H1 (cell line): ENCODE results near the gene WDR37. TPM values are rescaled to one million over a fixed set of nuclear protein-coding genes. Genes with fewer than 3 reads are reported as not detected.

Experiments
- CTCF ChIA-PET: fragments of 300-600 bp; sonication (Branson Sonifier 250); formaldehyde crosslinking; loops from one replicate; lab custom pipeline; 2021; ENCODE audit not compliant: partially characterized antibody; lab: Charles Lee
- POLR2A ChIA-PET: fragments of 300-600 bp; sonication (Branson Sonifier 250); formaldehyde crosslinking; loops from one replicate; lab custom pipeline; 2021; ENCODE audit warnings: inconsistent platforms; ENCODE audit not compliant: partially characterized antibody; lab: Charles Lee
- DNase-seq, 2 experiments: peaks; one replicate each; pipeline versions ENCODE4 v3.0.0 to v3.0.0-alpha.2; 2010 to 2022; ENCODE audit warnings: low spot score in 2 of 2, low read depth in 1 of 2, mixed read lengths in 1 of 2
- FAIRE-seq: peaks from 2 replicates; lab custom pipeline; 2011; peaks lifted over from hg19 to GRCh38; lab: Jason Lieb, UNC
- H2AFZ ChIP-seq: 2 replicates; pipeline ENCODE4 v1.8.1; 2012; ENCODE audit warnings: low read length, inconsistent platforms
- H2AK5ac ChIP-seq: 2 replicates; pipeline ENCODE4 v1.6.1; 2013; ENCODE audit warnings: low read depth, low read length
- H2BK120ac ChIP-seq: replicated peaks from 2 replicates; pipeline ENCODE3; 2013; ENCODE audit warnings: low read depth, low read length, inconsistent platforms
- H2BK12ac ChIP-seq: 2 replicates; pipeline ENCODE4 v1.6.1; 2013; ENCODE audit warnings: low read depth, low read length
- H2BK15ac ChIP-seq: 2 replicates; pipeline ENCODE4 v1.6.1; 2013; ENCODE audit warnings: low read length
- H2BK20ac ChIP-seq: 2 replicates; pipeline ENCODE4 v1.6.1; 2013; ENCODE audit warnings: low read length
- H2BK5ac ChIP-seq: 2 replicates; pipeline ENCODE4 v1.6.1; 2013; ENCODE audit warnings: low read depth, low read length
- H3K14ac ChIP-seq: 2 replicates; pipeline ENCODE4 v1.6.1; 2013; ENCODE audit warnings: inconsistent platforms; ENCODE audit not compliant: insufficient read length
- H3K18ac ChIP-seq: 2 replicates; pipeline ENCODE4 v1.6.1; 2013; ENCODE audit warnings: low read length; ENCODE audit errors: extremely low read depth
- H3K23ac ChIP-seq: 2 replicates; pipeline ENCODE4 v1.6.1; 2013; ENCODE audit warnings: inconsistent platforms; ENCODE audit not compliant: insufficient read length
- H3K23me2 ChIP-seq: 2 replicates; pipeline ENCODE4 v1.6.1; 2013; ENCODE audit warnings: low read depth, low read length
- H3K27ac ChIP-seq: 2 replicates; pipeline ENCODE4 v1.6.1; 2011; ENCODE audit warnings: low read depth, low read length, inconsistent platforms
- H3K27me3 ChIP-seq, 4 experiments: replicated peaks in 1 of 4; 1 replicate in 1 of 4; 2 replicates in 3 of 4; pipeline versions ENCODE4 v1.6.1 to v1.8.1; 2011 to 2013; ENCODE audit warnings: low read length in 3 of 4, mild to moderate bottlenecking in 3 of 4, inconsistent platforms in 2 of 4, mixed read lengths in 2 of 4, moderate library complexity in 1 of 4; ENCODE audit not compliant: control insufficient read depth in 3 of 4, insufficient read depth in 3 of 4; ENCODE audit errors: extremely low read depth in 1 of 4
- H3K36me3 ChIP-seq, 4 experiments: 2 replicates each; pipeline versions ENCODE4 v1.6.1 to v1.8.1; 2011 to 2013; ENCODE audit warnings: mild to moderate bottlenecking in 4 of 4, low read length in 3 of 4, moderate library complexity in 2 of 4, control low read depth in 1 of 4, inconsistent platforms in 1 of 4; ENCODE audit not compliant: insufficient read depth in 4 of 4, control insufficient read depth in 2 of 4
- H3K4ac ChIP-seq: replicated peaks from 2 replicates; pipeline ENCODE3; 2013; ENCODE audit warnings: low read length, low read depth, mixed read lengths, inconsistent platforms; ENCODE audit not compliant: insufficient read length
- H3K4me1 ChIP-seq, 4 experiments: replicated peaks in 1 of 4; 1 replicate in 1 of 4; 2 replicates in 3 of 4; pipeline versions ENCODE4 v1.6.1 to v1.8.1; 2011 to 2013; ENCODE audit warnings: low read length in 3 of 4, inconsistent platforms in 2 of 4, mixed read lengths in 1 of 4; ENCODE audit not compliant: insufficient read depth in 4 of 4, control insufficient read depth in 3 of 4
- H3K4me2 ChIP-seq, 2 experiments: 2 replicates each; pipeline versions ENCODE4 v1.6.1 to v1.8.1; 2011 to 2013; ENCODE audit warnings: low read depth in 2 of 2, low read length in 2 of 2, control low read depth in 1 of 2, inconsistent platforms in 1 of 2, mild to moderate bottlenecking in 1 of 2; ENCODE audit not compliant: insufficient read depth in 1 of 2
- H3K4me3 ChIP-seq, 4 experiments: fragments of 200-600, 300-600 bp in 1 of 4; sonication (generic), shearing (Covaris generic), sonication (Bioruptor Twin) in 1 of 4; 2 replicates each; pipeline versions ENCODE4 v1.5.1 to v1.8.1; 2011 to 2016; ENCODE audit warnings: low read length in 4 of 4, low read depth in 3 of 4, control low read depth in 2 of 4, inconsistent platforms in 2 of 4, mild to moderate bottlenecking in 2 of 4, mixed read lengths in 1 of 4, moderate library complexity in 1 of 4; ENCODE audit not compliant: insufficient read depth in 2 of 4; ENCODE audit errors: extremely low read depth in 1 of 4
- H3K56ac ChIP-seq: replicated peaks from 2 replicates; pipeline ENCODE3; 2013; ENCODE audit warnings: low read depth, mild to moderate bottlenecking, mixed read lengths, low read length, inconsistent platforms; ENCODE audit not compliant: insufficient read length
- H3K79me1 ChIP-seq: 2 replicates; pipeline ENCODE4 v1.6.1; 2013; ENCODE audit warnings: low read depth, low read length, control low read depth
- H3K79me2 ChIP-seq, 2 experiments: 2 replicates each; pipeline versions ENCODE4 v1.6.1 to v1.8.1; 2012 to 2013; ENCODE audit warnings: low read length in 2 of 2, mild to moderate bottlenecking in 2 of 2, inconsistent platforms in 1 of 2; ENCODE audit not compliant: insufficient read depth in 2 of 2, control insufficient read depth in 1 of 2
- H3K9ac ChIP-seq, 4 experiments: replicated peaks in 1 of 4; 1 replicate in 1 of 4; 2 replicates in 3 of 4; pipeline versions ENCODE4 v1.6.1 to v1.8.1; 2011 to 2013; ENCODE audit warnings: low read depth in 3 of 4, low read length in 3 of 4, control low read depth in 2 of 4, mild to moderate bottlenecking in 2 of 4, moderate library complexity in 2 of 4, inconsistent platforms in 1 of 4; ENCODE audit errors: extremely low read depth in 1 of 4
- H3K9me3 ChIP-seq, 2 experiments: 2 replicates each; pipeline versions ENCODE4 v1.6.1 to v1.8.1; 2012 to 2013; ENCODE audit warnings: mild to moderate bottlenecking in 2 of 2, moderate library complexity in 2 of 2, control low read depth in 1 of 2, inconsistent platforms in 1 of 2, low read depth in 1 of 2, low read length in 1 of 2, mixed read lengths in 1 of 2; ENCODE audit not compliant: insufficient read depth in 2 of 2
- H4K20me1 ChIP-seq, 2 experiments: replicated peaks in 1 of 2; 2 replicates each; pipeline versions ENCODE3 to v1.8.1; 2011 to 2013; ENCODE audit warnings: inconsistent platforms in 2 of 2, low read length in 2 of 2, mild to moderate bottlenecking in 1 of 2; ENCODE audit not compliant: insufficient read depth in 2 of 2, control insufficient read depth in 1 of 2
- H4K5ac ChIP-seq: 2 replicates; pipeline ENCODE4 v1.6.1; 2013; ENCODE audit warnings: low read length, low read depth, mixed read lengths, inconsistent platforms; ENCODE audit not compliant: insufficient read length
- H4K8ac ChIP-seq: 2 replicates; pipeline ENCODE4 v1.8.0; 2013; ENCODE audit warnings: mild to moderate bottlenecking, moderate library complexity, low read length, inconsistent platforms; ENCODE audit not compliant: insufficient read depth; ENCODE audit errors: extremely low read depth
- H4K91ac ChIP-seq: replicated peaks from 2 replicates; pipeline ENCODE3; 2013; ENCODE audit warnings: low read length, mixed read lengths, inconsistent platforms; ENCODE audit not compliant: insufficient read length
- ASH2L ChIP-seq: fragments of 200-600, 300-600 bp; sonication (generic); IDR thresholded peaks from one replicate; pipeline ENCODE4 v1.7.1; 2017; ENCODE audit warnings: low read length
- BRCA1 ChIP-seq: IDR thresholded peaks from 2 replicates; pipeline ENCODE4 v1.6.1; 2012; ENCODE audit warnings: low read depth, low read length, improper control_type of control experiment
- EP300 ChIP-seq, 2 experiments: IDR thresholded peaks; 1 replicate in 1 of 2; 2 replicates in 1 of 2; pipeline ENCODE4 v1.6.1; 2011 to 2012; ENCODE audit warnings: low read depth in 2 of 2, low read length in 2 of 2, mild to moderate bottlenecking in 2 of 2, borderline replicate concordance in 1 of 2, inconsistent platforms in 1 of 2, moderate library complexity in 1 of 2
- EZH2 ChIP-seq: fragments of 200-600 bp; sonication (generic); IDR thresholded peaks from 2 replicates; pipeline ENCODE4 v1.7.1; 2012; ENCODE audit warnings: low read depth, mild to moderate bottlenecking, moderate library complexity, low read length, inconsistent platforms; ENCODE audit not compliant: severe bottlenecking
- JUND ChIP-seq: IDR thresholded peaks from 2 replicates; pipeline ENCODE4 v1.6.1; 2011; ENCODE audit warnings: mild to moderate bottlenecking, improper control_type of control experiment, low read length
- KDM4A ChIP-seq: IDR thresholded peaks from one replicate; pipeline ENCODE4 v1.7.1; 2012; ENCODE audit warnings: low read depth, mild to moderate bottlenecking, moderate library complexity, low read length, inconsistent platforms; ENCODE audit not compliant: severe bottlenecking
- PHF8 ChIP-seq: fragments of 200-600 bp; sonication (generic); conservative IDR thresholded peaks from 2 replicates; pipeline ENCODE4 v1.7.1; 2012; ENCODE audit warnings: low read depth, mild to moderate bottlenecking, inconsistent platforms, low read length, moderate library complexity
- RNF2 ChIP-seq: fragments of 200-900, 300-1000 bp; sonication (generic); IDR thresholded peaks from 2 replicates; pipeline ENCODE4 v1.7.1; 2016; ENCODE audit warnings: borderline replicate concordance, low read depth, mild to moderate bottlenecking, antibody characterized with exemption, low read length; ENCODE audit not compliant: poor library complexity, severe bottlenecking; ENCODE audit errors: missing control alignments
- SIN3A ChIP-seq, 2 experiments: IDR thresholded peaks in 1 of 2; conservative IDR thresholded peaks in 1 of 2; 2 replicates each; pipeline ENCODE4 v1.6.1; 2011 to 2012; ENCODE audit warnings: low read length in 2 of 2, improper control_type of control experiment in 1 of 2, low read depth in 1 of 2, mild to moderate bottlenecking in 1 of 2
- SIRT6 ChIP-seq: IDR thresholded peaks from one replicate; pipeline ENCODE4 v1.7.1; 2012; ENCODE audit warnings: low read length, inconsistent platforms
- SP2 ChIP-seq: IDR thresholded peaks from 2 replicates; pipeline ENCODE4 v1.6.1; 2012; ENCODE audit warnings: mild to moderate bottlenecking, low read length, inconsistent platforms
- SRF ChIP-seq: IDR thresholded peaks from 2 replicates; pipeline ENCODE4 v1.6.1; 2011; ENCODE audit warnings: mild to moderate bottlenecking, low read depth, low read length, moderate library complexity
- WGBS, 2 experiments: shearing (Covaris generic) in 1 of 2; methylation state at CpG; one replicate each; pipeline versions ENCODE4 v1.1.6 to v1.1.7; 2013 to 2015; ENCODE audit warnings: low lambda C conversion rate in 2 of 2, mixed read lengths in 2 of 2, inconsistent platforms in 1 of 2, low coverage in 1 of 2, missing lambda C conversion rate in 1 of 2; ENCODE audit not compliant: insufficient replicate concordance in 2 of 2, insufficient coverage in 1 of 2, insufficient read length in 1 of 2; ENCODE audit errors: extremely low coverage in 1 of 2, missing lambda C conversion rate in 1 of 2; 5-methylcytosine and 5-hydroxymethylcytosine counted together
- polyA plus RNA-seq, 7 experiments: library from polyadenylated mRNA; depleted of rRNA in 3 of 7; stranded (reverse) in 5 of 7; unstranded in 2 of 7; fragments of >200 nt in 5 of 7; fragments of 200-250 nt in 2 of 7; gene quantifications; 1 replicate in 5 of 7; 2 replicates in 1 of 7; 4 replicates in 1 of 7; pipeline versions ENCODE4 v1.2.1 to v1.2.3, GENCODE V29; 2011 to 2013; ENCODE audit warnings: missing spikeins in 2 of 7, mixed read lengths in 2 of 7
- total RNA-seq: library from RNA; stranded (reverse); fragmentation: NEBNext Ultra II Directional; extraction: Animal tissue kit (Norgen Biotek cat#: 25700); gene quantifications from 2 replicates; pipeline ENCODE4 v1.2.1, GENCODE V29; 2021

WDR37 gene
- total and polyA plus RNA-seq, 2 of the 8 experiments (the other 6 are each of a cell fraction or from before 2014, with no cell fraction given): 9.6 to 12.0 TPM

GRCh38 chr10:1172256-1172984 is 116.2 kb downstream of the WDR37 start:
- Histone ChIP-seq H3K4me1 (no peaks in the 10 kb centered on the region; a peak in 1 of 7 replicates), H2BK15ac (no peak overlapping the region), H2BK120ac (no peak overlapping the region), H4K91ac (no peak overlapping the region), H4K5ac (no peak overlapping the region), H3K4ac (no peak overlapping the region), H3K79me2 (no peaks in the 10 kb centered on the region), H3K23me2 (no peaks in the 10 kb centered on the region), H2AK5ac (no peak overlapping the region), H3K36me3 (no peaks in the 10 kb centered on the region), H3K56ac (no peak overlapping the region), H3K23ac (no peak overlapping the region), H2BK5ac (no peak overlapping the region), H3K18ac (no peak overlapping the region), H4K20me1 (peaks cover 0 to 3% of the 10 kb centered on the region in 2 experiments), H3K4me2 (no peak overlapping the region), H3K14ac (no peak overlapping the region), H3K27ac (no peak overlapping the region), H3K9me3 (no peaks in the 10 kb centered on the region), H3K79me1 (no peaks in the 10 kb centered on the region), H2BK12ac (no peak overlapping the region), H3K9ac (no peak overlapping the region), H2BK20ac (no peak overlapping the region), H3K27me3 (peaks cover 0 to 5% (median 0%) of the 10 kb centered on the region in 4 experiments; a peak in 2 of 7 replicates), H2AFZ (no peak overlapping the region), H4K8ac (no peak overlapping the region; the same call in 1 of the 2 replicates), H3K4me3 (no peak overlapping the region)
- 88% methylated on average over 15 of the region's 15 CpGs; no CpG with 5 or more reads in 1 of the 2 experiments for WGBS, 2 experiments
- FAIRE-seq: no peak
- ChIA-PET POLR2A (interaction anchor here (1.1 kb wide), 1 partner anchor 9 kb away, joined by 3 read pairs; no protein-coding TSS in a partner anchor), CTCF (interaction anchor here (0.6 to 2.2 kb wide), 3 partner anchors 9 to 62 kb away, joined by 3 to 8 read pairs (median 4); no protein-coding TSS in a partner anchor)
- DNase-seq: no peak
- no peak for TF ChIP-seq BRCA1
- TF ChIP-seq SIN3A (conservative IDR thresholded peaks at IDR 0.05 in 1 of 2, IDR thresholded peaks at IDR 0.05 in 1 of 2; ENCODE audit: low read depth in 1 of 2, low read length in 2 of 2): no peak
- TF ChIP-seq RNF2: no peak
- no peak for TF ChIP-seq PHF8
- TF ChIP-seq SRF: no peak
- TF ChIP-seq EZH2: no peak
- no peak for TF ChIP-seq SP2
- no peak for TF ChIP-seq ASH2L
- TF ChIP-seq SIRT6: no peak
- no peak for TF ChIP-seq KDM4A
- TF ChIP-seq EP300 (IDR thresholded peaks at IDR 0.05; ENCODE audit: borderline replicate concordance in 1 of 2, low read depth in 2 of 2, low read length in 2 of 2): no peak
- no peak for TF ChIP-seq JUND
